ENCODE data around the gene TOMM6.
"Not testable (repeated sequence)": the region's sequence is repeated elsewhere in the genome, so short reads cannot be mapped to it uniquely, and the experiment has no call there.

The TOMM6 gene

GRCh38 chr6:41801380-41801779 lies 13.9 kb downstream of the TOMM6 start:
- peak; percentile 72 for TF ChIP-seq CTCF (conservative IDR thresholded peaks at IDR 0.05; ENCODE audit: low read length)
- no peak overlapping the region for H3K4me3 ChIP-seq (ENCODE audit: low read length)
- peak; percentile 22 for DNase-seq (ENCODE audit: low read depth)

- TF ChIP-seq CTCF (conservative IDR thresholded peaks at IDR 0.05; ENCODE audit: low read length): no peak
These were observed 18.6 kb downstream of the TOMM6 start for GRCh38 chr6:41805830-41806774.

GRCh38 chr6:41811095-41811494 lies 23.6 kb downstream of the TOMM6 start:
- no peak for DNase-seq (ENCODE audit: low read depth)
- TF ChIP-seq CTCF (conservative IDR thresholded peaks at IDR 0.05; ENCODE audit: low read length): no peak
- H3K4me3 ChIP-seq (ENCODE audit: low read length): no peak overlapping the region

More at GRCh38 chr6:41805830-41806774, 18.6 kb downstream of the TOMM6 start:
- no peak for DNase-seq (ENCODE audit: low read depth)
- H3K4me3 ChIP-seq (ENCODE audit: low read length): no peak overlapping the region

- not testable (repeated sequence) for H3K4me3 ChIP-seq (ENCODE audit: low read length)
These were observed 24.5 kb downstream of the TOMM6 start for GRCh38 chr6:41811946-41812345.

GRCh38 chr6:41813469-41813868 lies 26.0 kb downstream of the TOMM6 start:
- H3K4me3 ChIP-seq (ENCODE audit: low read length): no peak overlapping the region
- DNase-seq (ENCODE audit: low read depth): no peak
- no peak for TF ChIP-seq CTCF (conservative IDR thresholded peaks at IDR 0.05; ENCODE audit: low read length)

More at GRCh38 chr6:41811946-41812345, 24.5 kb downstream of the TOMM6 start:
- DNase-seq (ENCODE audit: low read depth): not testable (repeated sequence)

GRCh38 chr6:41813956-41814355 lies 26.5 kb downstream of the TOMM6 start:
- H3K4me3 ChIP-seq (ENCODE audit: low read length): no peak overlapping the region
- no peak for DNase-seq (ENCODE audit: low read depth)
- no peak for TF ChIP-seq CTCF (conservative IDR thresholded peaks at IDR 0.05; ENCODE audit: low read length)

- H3K4me3 ChIP-seq (ENCODE audit: low read length): no peak overlapping the region
- DNase-seq (ENCODE audit: low read depth): no peak
- no peak for TF ChIP-seq CTCF (conservative IDR thresholded peaks at IDR 0.05; ENCODE audit: low read length)
These were observed 27.1 kb downstream of the TOMM6 start for GRCh38 chr6:41814629-41815028.
